HepG2 (cell line): Measurements from ENCODE around the gene PIRT. TPM values are rescaled to one million over a fixed set of nuclear protein-coding genes. Genes with fewer than 3 reads are reported as not detected.

Source experiments
- AGO2 ChIP-seq: fragments of 200-400 bp; formaldehyde crosslinking; optimal IDR thresholded peaks from 2 replicates; pipeline ENCODE3; 2017; ENCODE audit warnings: mild to moderate bottlenecking, low read depth, low read length, moderate library complexity
- ATF2 ChIP-seq: sonication (generic); formaldehyde crosslinking; IDR thresholded peaks from 2 replicates; pipeline ENCODE4 v1.4.0; 2020; ENCODE audit warnings: missing genetic modification reagents
- CCAR2 ChIP-seq: fragments of 200-400 bp; formaldehyde crosslinking; optimal IDR thresholded peaks from 2 replicates; pipeline ENCODE3; 2018; ENCODE audit warnings: low read depth, mild to moderate bottlenecking, low read length, moderate library complexity
- GATAD1 ChIP-seq: IDR thresholded peaks from 2 replicates; pipeline ENCODE4 v1.6.1; 2016; ENCODE audit warnings: missing genetic modification reagents, missing compliant biosample characterization
- HDAC1 ChIP-seq: sonication (generic); formaldehyde crosslinking; IDR thresholded peaks from 2 replicates; pipeline ENCODE4 v1.5.1; 2020; ENCODE audit warnings: mild to moderate bottlenecking, missing genetic modification reagents
- IRF9 ChIP-seq: sonication (generic); formaldehyde crosslinking; IDR thresholded peaks from 2 replicates; pipeline ENCODE4 v1.8.0; 2022; ENCODE audit warnings: missing genetic modification reagents, mild to moderate bottlenecking, borderline replicate concordance
- MXD1 ChIP-seq: sonication (generic); formaldehyde crosslinking; IDR thresholded peaks from 2 replicates; pipeline ENCODE4 v1.4.0; 2020; ENCODE audit warnings: mild to moderate bottlenecking, missing genetic modification reagents
- MXD4 ChIP-seq: IDR thresholded peaks from 2 replicates; pipeline ENCODE4 v1.6.1; 2016; ENCODE audit warnings: mild to moderate bottlenecking, missing biosample characterization, missing genetic modification reagents
- SIX1 ChIP-seq: sonication (generic); formaldehyde crosslinking; IDR thresholded peaks from 2 replicates; pipeline ENCODE4 v1.4.0; 2020; ENCODE audit warnings: missing genetic modification reagents, borderline replicate concordance
- SNAPC2 ChIP-seq: sonication (generic); formaldehyde crosslinking; IDR thresholded peaks from 2 replicates; pipeline ENCODE4 v1.8.1; 2022; ENCODE audit warnings: mild to moderate bottlenecking, missing genetic modification reagents
- SNAPC4 ChIP-seq: sonication (generic); formaldehyde crosslinking; IDR thresholded peaks from 2 replicates; pipeline ENCODE4 v1.4.0; 2020; ENCODE audit warnings: mild to moderate bottlenecking, missing genetic modification reagents
- SOX13 ChIP-seq, 3 experiments: fragments of 450-650 bp in 1 of 3; sonication (generic) in 1 of 3; formaldehyde crosslinking in 1 of 3; IDR thresholded peaks in 2 of 3; conservative IDR thresholded peaks in 1 of 3; 2 replicates each; pipeline versions ENCODE4 v1.5.0 to v1.6.1; 2016 to 2020; ENCODE audit warnings: antibody characterized with exemption in 1 of 3, mild to moderate bottlenecking in 1 of 3, missing compliant biosample characterization in 1 of 3, missing genetic modification reagents in 1 of 3, moderate library complexity in 1 of 3
- SOX6 ChIP-seq, 2 experiments: fragments of 450-650 bp in 1 of 2; sonication (generic) in 1 of 2; formaldehyde crosslinking in 1 of 2; IDR thresholded peaks; 2 replicates each; pipeline versions ENCODE4 v1.4.0 to v1.6.1; 2017 to 2020; ENCODE audit warnings: antibody characterized with exemption in 1 of 2, mild to moderate bottlenecking in 1 of 2, missing genetic modification reagents in 1 of 2
- ZBTB1 ChIP-seq: sonication (generic); formaldehyde crosslinking; IDR thresholded peaks from 2 replicates; pipeline ENCODE4 v1.4.0; 2020; ENCODE audit warnings: missing genetic modification reagents, borderline replicate concordance
- ZBTB39 ChIP-seq: sonication (generic); formaldehyde crosslinking; IDR thresholded peaks from 2 replicates; pipeline ENCODE4 v1.5.0; 2020; ENCODE audit warnings: missing genetic modification reagents
- ZMYM4 ChIP-seq: sonication (generic); formaldehyde crosslinking; IDR thresholded peaks from 2 replicates; pipeline ENCODE4 v1.8.1; 2023; ENCODE audit warnings: mild to moderate bottlenecking, missing genetic modification reagents
- ZNF17 ChIP-seq: sonication (generic); formaldehyde crosslinking; IDR thresholded peaks from 2 replicates; pipeline ENCODE4 v1.5.0; 2020; ENCODE audit warnings: mild to moderate bottlenecking, missing genetic modification reagents
- ZNF350 ChIP-seq: sonication (generic); formaldehyde crosslinking; IDR thresholded peaks from 2 replicates; pipeline ENCODE4 v1.4.0; 2020; ENCODE audit warnings: mild to moderate bottlenecking, low read depth, missing genetic modification reagents, borderline replicate concordance
- ZNF510 ChIP-seq: sonication (generic); formaldehyde crosslinking; IDR thresholded peaks from 2 replicates; pipeline ENCODE4 v1.4.0; 2020; ENCODE audit warnings: low read depth, mild to moderate bottlenecking, missing genetic modification reagents
- ZSCAN12 ChIP-seq: sonication (generic); formaldehyde crosslinking; IDR thresholded peaks from 2 replicates; pipeline ENCODE4 v1.9.0; 2021; ENCODE audit warnings: mild to moderate bottlenecking, missing genetic modification reagents
- polyA plus RNA-seq, 8 experiments: library from polyadenylated mRNA; depleted of rRNA in 3 of 8; stranded (reverse) in 7 of 8; unstranded in 1 of 8; fragments of >200 nt; fragmentation: Illumina TruSeq in 4 of 8; extraction: Trizol in 4 of 8; gene quantifications; 2 replicates each; pipeline versions ENCODE4 v1.2.1 to v1.2.3, GENCODE V29; 2011 to 2016; ENCODE audit warnings: low read depth in 4 of 8, missing spikeins in 1 of 8, mixed read lengths in 1 of 8; ENCODE audit not compliant: insufficient read depth in 1 of 8
- total RNA-seq, 5 experiments: library from RNA; depleted of rRNA; stranded (reverse); fragments of >200 nt; fragmentation: Illumina TruSeq; extraction: Trizol; gene quantifications; 2 replicates each; pipeline ENCODE4 v1.2.3, GENCODE V29; 2016; ENCODE audit warnings: low read depth in 1 of 5

The PIRT gene
- total and polyA plus RNA-seq, 2 of the 13 experiments (the other 11 are each of a cell fraction or from before 2014, with no cell fraction given), result not detected

- TF ChIP-seq IRF9 (CRISPR knock-in tag), result no peak
- no peak for TF ChIP-seq ATF2 (CRISPR knock-in tag)
- no peak for TF ChIP-seq AGO2
- no peak for TF ChIP-seq HDAC1 (CRISPR knock-in tag)
- TF ChIP-seq ZNF350 (CRISPR knock-in tag), result no peak
- no peak for TF ChIP-seq ZNF510 (CRISPR knock-in tag)
- no peak for TF ChIP-seq ZMYM4 (CRISPR knock-in tag)
- no peak for TF ChIP-seq MXD4 (CRISPR knock-in tag)
- TF ChIP-seq SIX1 (CRISPR knock-in tag), result no peak
- no peak for TF ChIP-seq SNAPC2 (CRISPR knock-in tag)
- no peak for TF ChIP-seq ZBTB39 (CRISPR knock-in tag)
- peak; percentile 68 for TF ChIP-seq SOX13 (IDR thresholded peaks at IDR 0.05)
- TF ChIP-seq SOX13 (CRISPR knock-in tag; conservative IDR thresholded peaks at IDR 0.05 in 1 of 2, IDR thresholded peaks at IDR 0.05 in 1 of 2), result peak in 1 of 2 experiments; percentile 91; a peak in 2 of 4 replicates
- no peak for TF ChIP-seq GATAD1 (CRISPR knock-in tag)
- TF ChIP-seq MXD1, result no peak
- no peak for TF ChIP-seq SOX6 (IDR thresholded peaks at IDR 0.05)
- TF ChIP-seq SOX6 (CRISPR knock-in tag; IDR thresholded peaks at IDR 0.05), result peak; percentile 86
- no peak for TF ChIP-seq ZNF17 (CRISPR knock-in tag)
- TF ChIP-seq ZBTB1, result no peak
- no peak for TF ChIP-seq SNAPC4 (CRISPR knock-in tag)
- no peak for TF ChIP-seq ZSCAN12 (CRISPR knock-in tag)
- no peak for TF ChIP-seq CCAR2
These were observed 60.0 kb downstream of the PIRT start (continued) for GRCh38 chr17:10777890-10778289.
